ENCODE results near the gene R3HCC1L.

DNA sequence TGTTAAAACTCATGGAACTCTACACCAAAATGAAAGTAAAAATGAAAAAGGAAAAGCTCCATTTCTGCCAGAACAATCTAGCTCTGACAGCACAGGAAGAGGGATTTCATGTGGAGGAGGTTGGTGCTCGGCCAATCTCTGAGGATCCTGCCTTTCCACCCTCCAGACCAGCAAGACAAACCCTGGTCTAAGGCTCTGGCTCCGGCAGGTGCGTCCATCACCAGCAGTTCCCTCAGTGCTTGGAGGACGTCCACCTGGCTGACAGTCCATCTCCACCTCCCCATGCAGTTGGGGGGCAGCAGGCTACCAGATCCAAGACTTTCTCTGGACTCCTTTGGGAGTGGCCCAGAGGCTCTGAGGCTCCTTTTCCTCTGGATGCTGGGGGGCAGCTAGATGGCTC is 158.5 kb downstream of the R3HCC1L start:
- TF ChIP-seq CTCF (IDR thresholded peaks at IDR 0.05): no peak
- TF ChIP-seq POLR2A (IDR thresholded peaks at IDR 0.05): no peak
